ENCODE results near the gene SCAMP2. TPM values are rescaled to one million over a fixed set of nuclear protein-coding genes. Genes with fewer than 3 reads are reported as not detected.
A peak's percentile ranks its signal among the peaks of the same experiment; 100 is the strongest.

Gene SCAMP2
- total and polyA plus RNA-seq, 10 of the 15 experiments (the other 5 are each of a cell fraction or from before 2014, with no cell fraction given), result 10.9 to 158 (median 99.6) TPM

- TF ChIP-seq EGR1 (IDR thresholded peaks at IDR 0.05; ENCODE audit: borderline replicate concordance in 1 of 2, low read depth in 2 of 2, low read length in 2 of 2), result 0 out of 3 replicates have a peak, but pooled peaks of 1 of the 2 experiments have one; percentile 10
- no peak for TF ChIP-seq HSF1 (IDR thresholded peaks at IDR 0.05; ENCODE audit: low read depth, low read length)
- TF ChIP-seq ZBTB40 (IDR thresholded peaks at IDR 0.05; ENCODE audit: borderline replicate concordance), result peak; percentile 77; the same call in 1 of the 2 replicates
- TF ChIP-seq POLR2AphosphoS5 (IDR thresholded peaks at IDR 0.05; ENCODE audit: low read length), result peak; percentile 91; the same call in 1 of the 2 replicates
- no peak for TF ChIP-seq TCF12 (IDR thresholded peaks at IDR 0.05; ENCODE audit: low read depth, low read length)
- peak; percentile 85; the same call in 1 of the 2 replicates for TF ChIP-seq CHD2 (IDR thresholded peaks at IDR 0.05; ENCODE audit: borderline replicate concordance, low read depth, low read length)
- TF ChIP-seq ZNF207 (IDR thresholded peaks at IDR 0.05; ENCODE audit: borderline replicate concordance), result peak; percentile 87; the same call in 1 of the 2 replicates
- peak; percentile 91 for TF ChIP-seq LARP7 (IDR thresholded peaks at IDR 0.05)
- TF ChIP-seq MEF2A (IDR thresholded peaks at IDR 0.05; ENCODE audit: insufficient read depth, low read depth, low read length), result no peak
- 0 out of 2 replicates have a peak, but pooled peaks have one; percentile 44 for TF ChIP-seq MTA2 (IDR thresholded peaks at IDR 0.05; ENCODE audit: low read depth)
- TF ChIP-seq NFYB (IDR thresholded peaks at IDR 0.05; ENCODE audit: insufficient read depth, low read depth, low read length), result peak; percentile 85
- no peak for TF ChIP-seq SRF (IDR thresholded peaks at IDR 0.05; ENCODE audit: low read depth in 2 of 2, low read length in 2 of 2)
- TF ChIP-seq ZNF622 (IDR thresholded peaks at IDR 0.05), result no peak
- TF ChIP-seq EED (IDR thresholded peaks at IDR 0.05; ENCODE audit: low read depth), result peak; percentile 21; the same call in 1 of the 2 replicates
- peak; percentile 21; the same call in 1 of the 3 replicates for TF ChIP-seq POU2F2 (IDR thresholded peaks at IDR 0.05; ENCODE audit: borderline replicate concordance, low read depth, low read length)
- no peak for TF ChIP-seq GABPA (IDR thresholded peaks at IDR 0.05; ENCODE audit: low read depth)
- TF ChIP-seq HCFC1 (IDR thresholded peaks at IDR 0.05; ENCODE audit: low read length), result 0 out of 2 replicates have a peak, but pooled peaks have one; percentile 30
- no peak for TF ChIP-seq SREBF1 (IDR thresholded peaks at IDR 0.05; ENCODE audit: low read length)
- TF ChIP-seq TARDBP (IDR thresholded peaks at IDR 0.05; ENCODE audit: borderline replicate concordance), result no peak
- TF ChIP-seq E4F1 (IDR thresholded peaks at IDR 0.05; ENCODE audit: borderline replicate concordance, partially characterized antibody), result peak; percentile 95
These were observed at the start of gene SCAMP2 (continued) for GRCh38 chr15:74873036-74873755.
